Activated T-cell treated with anti-CD3 and anti-CD28 coated beads, Interleukin-2, amount 50 U/mL, for 24 hours (primary cell): ENCODE data around the gene RRBP1.

Experiments used
- DNase-seq: peaks from one replicate; pipeline ENCODE4 v3.0.0-alpha.2; 2020
- H3K27ac Mint-ChIP-seq: 2 replicates; pipeline ENCODE4 v1.8.0; 2020; ENCODE audit warnings: mild to moderate bottlenecking, mixed read lengths
- H3K27me3 Mint-ChIP-seq: 2 replicates; pipeline ENCODE4 v1.8.0; 2020; ENCODE audit warnings: mixed read lengths
- H3K36me3 Mint-ChIP-seq: 2 replicates; pipeline ENCODE4 v1.8.0; 2020; ENCODE audit warnings: low read depth, mixed read lengths
- H3K4me1 Mint-ChIP-seq: 2 replicates; pipeline ENCODE4 v1.8.0; 2020; ENCODE audit warnings: low read depth, mixed read lengths
- H3K4me3 Mint-ChIP-seq: 2 replicates; pipeline ENCODE4 v1.8.0; 2020; ENCODE audit warnings: mild to moderate bottlenecking, moderate library complexity, mixed read lengths
- H3K9me3 Mint-ChIP-seq: 2 replicates; pipeline ENCODE4 v1.8.0; 2020; ENCODE audit warnings: mixed read lengths

Gene RRBP1

GRCh38 chr20:17655865-17656479 is 26.1 kb downstream of the RRBP1 start:
- H3K27me3 Mint-ChIP-seq = no peaks in the 10 kb centered on the region
- H3K4me3 Mint-ChIP-seq = no peak overlapping the region
- peaks cover 10% of the 10 kb centered on the region for H3K4me1 Mint-ChIP-seq
- H3K27ac Mint-ChIP-seq = no peak overlapping the region
- no peak for DNase-seq
- H3K36me3 Mint-ChIP-seq = peaks cover 30% of the 10 kb centered on the region
- no peaks in the 10 kb centered on the region for H3K9me3 Mint-ChIP-seq

- no peak for DNase-seq
- H3K9me3 Mint-ChIP-seq = no peaks in the 10 kb centered on the region
- no peak overlapping the region for H3K27ac Mint-ChIP-seq
- H3K36me3 Mint-ChIP-seq = peaks cover 24% of the 10 kb centered on the region
- H3K27me3 Mint-ChIP-seq = no peaks in the 10 kb centered on the region
- no peak overlapping the region for H3K4me3 Mint-ChIP-seq
- peaks cover 10% of the 10 kb centered on the region for H3K4me1 Mint-ChIP-seq
Measured at GRCh38 chr20:17655286-17655651, 26.8 kb downstream of the RRBP1 start.

GRCh38 chr20:17654649-17655285 is 27.3 kb downstream of the RRBP1 start:
- no peaks in the 10 kb centered on the region for H3K9me3 Mint-ChIP-seq
- no peaks in the 10 kb centered on the region for H3K27me3 Mint-ChIP-seq
- peaks cover 10% of the 10 kb centered on the region for H3K4me1 Mint-ChIP-seq
- H3K4me3 Mint-ChIP-seq = no peak overlapping the region
- DNase-seq = no peak
- no peak overlapping the region for H3K27ac Mint-ChIP-seq
- H3K36me3 Mint-ChIP-seq = peaks cover 22% of the 10 kb centered on the region

- no peaks in the 10 kb centered on the region for H3K27me3 Mint-ChIP-seq
- peaks cover 13% of the 10 kb centered on the region for H3K4me1 Mint-ChIP-seq
- DNase-seq = no peak
- H3K9me3 Mint-ChIP-seq = no peaks in the 10 kb centered on the region
- H3K27ac Mint-ChIP-seq = no peak overlapping the region
- no peak overlapping the region for H3K4me3 Mint-ChIP-seq
- H3K36me3 Mint-ChIP-seq = peaks cover 22% of the 10 kb centered on the region
Measured at GRCh38 chr20:17653835-17654648, 28.0 kb downstream of the RRBP1 start.

- Mint-ChIP-seq H3K4me1 (peaks cover 15% of the 10 kb centered on the region), H3K9me3 (no peaks in the 10 kb centered on the region), H3K27ac (no peak overlapping the region), H3K4me3 (no peak overlapping the region), H3K36me3 (peaks cover 12% of the 10 kb centered on the region), H3K27me3 (no peaks in the 10 kb centered on the region)
- no peak for DNase-seq
Measured at GRCh38 chr20:17652411-17652810, 29.6 kb downstream of the RRBP1 start.

- DNase-seq = no peak
Measured at GRCh38 chr20:17651760-17652388, 30.2 kb downstream of the RRBP1 start.

GRCh38 chr20:17651129-17651759 is 30.8 kb downstream of the RRBP1 start:
- Mint-ChIP-seq H3K27ac (no peak overlapping the region), H3K4me1 (peaks cover 15% of the 10 kb centered on the region)

More at GRCh38 chr20:17651760-17652388, 30.2 kb downstream of the RRBP1 start:
- H3K27me3 Mint-ChIP-seq = no peaks in the 10 kb centered on the region
- no peak overlapping the region for H3K27ac Mint-ChIP-seq
- peaks cover 15% of the 10 kb centered on the region for H3K4me1 Mint-ChIP-seq
- H3K4me3 Mint-ChIP-seq = no peak overlapping the region
- H3K9me3 Mint-ChIP-seq = no peaks in the 10 kb centered on the region
- H3K36me3 Mint-ChIP-seq = peaks cover 9% of the 10 kb centered on the region

GRCh38 chr20:17650301-17651128 is 31.5 kb downstream of the RRBP1 start:
- DNase-seq = no peak
- Mint-ChIP-seq H3K27me3 (no peaks in the 10 kb centered on the region), H3K36me3 (peaks cover 7% of the 10 kb centered on the region), H3K4me3 (no peak overlapping the region), H3K27ac (no peak overlapping the region), H3K4me1 (peaks cover 11% of the 10 kb centered on the region), H3K9me3 (no peaks in the 10 kb centered on the region)

More at GRCh38 chr20:17651129-17651759, 30.8 kb downstream of the RRBP1 start:
- Mint-ChIP-seq H3K9me3 (no peaks in the 10 kb centered on the region), H3K4me3 (no peak overlapping the region), H3K27me3 (no peaks in the 10 kb centered on the region), H3K36me3 (peaks cover 7% of the 10 kb centered on the region)
- no peak for DNase-seq

- Mint-ChIP-seq H3K9me3 (no peaks in the 10 kb centered on the region), H3K36me3 (peaks cover under 1% of the 10 kb centered on the region), H3K4me1 (peaks cover 8% of the 10 kb centered on the region), H3K4me3 (no peak overlapping the region), H3K27ac (no peak overlapping the region), H3K27me3 (no peaks in the 10 kb centered on the region)
- DNase-seq = peak; percentile 46
Measured at GRCh38 chr20:17648791-17649730, 33.0 kb downstream of the RRBP1 start.

GRCh38 chr20:17648315-17648646 is 33.8 kb downstream of the RRBP1 start:
- Mint-ChIP-seq H3K4me3 (no peak overlapping the region), H3K4me1 (peaks cover 8% of the 10 kb centered on the region), H3K27ac (no peak overlapping the region), H3K27me3 (no peaks in the 10 kb centered on the region), H3K36me3 (no peaks in the 10 kb centered on the region), H3K9me3 (no peaks in the 10 kb centered on the region)
- no peak for DNase-seq

GRCh38 chr20:17647391-17648314 is 34.4 kb downstream of the RRBP1 start:
- DNase-seq = no peak
- H3K27ac Mint-ChIP-seq = no peak overlapping the region
- H3K4me1 Mint-ChIP-seq = peaks cover 8% of the 10 kb centered on the region
- H3K36me3 Mint-ChIP-seq = no peaks in the 10 kb centered on the region
- no peaks in the 10 kb centered on the region for H3K9me3 Mint-ChIP-seq
- H3K27me3 Mint-ChIP-seq = no peaks in the 10 kb centered on the region
- H3K4me3 Mint-ChIP-seq = no peak overlapping the region

- no peak overlapping the region for H3K27ac Mint-ChIP-seq
Measured at GRCh38 chr20:17646961-17647301, 35.1 kb downstream of the RRBP1 start.

More at GRCh38 chr20:17646961-17647301, 35.1 kb downstream of the RRBP1 start:
- H3K4me1 Mint-ChIP-seq = peaks cover 8% of the 10 kb centered on the region
- H3K9me3 Mint-ChIP-seq = no peaks in the 10 kb centered on the region
- H3K36me3 Mint-ChIP-seq = peaks cover 3% of the 10 kb centered on the region
- DNase-seq = no peak
- H3K27me3 Mint-ChIP-seq = no peaks in the 10 kb centered on the region
- H3K4me3 Mint-ChIP-seq = no peak overlapping the region
